Measurements from ENCODE around the gene IP6K3.

The IP6K3 gene

DNA sequence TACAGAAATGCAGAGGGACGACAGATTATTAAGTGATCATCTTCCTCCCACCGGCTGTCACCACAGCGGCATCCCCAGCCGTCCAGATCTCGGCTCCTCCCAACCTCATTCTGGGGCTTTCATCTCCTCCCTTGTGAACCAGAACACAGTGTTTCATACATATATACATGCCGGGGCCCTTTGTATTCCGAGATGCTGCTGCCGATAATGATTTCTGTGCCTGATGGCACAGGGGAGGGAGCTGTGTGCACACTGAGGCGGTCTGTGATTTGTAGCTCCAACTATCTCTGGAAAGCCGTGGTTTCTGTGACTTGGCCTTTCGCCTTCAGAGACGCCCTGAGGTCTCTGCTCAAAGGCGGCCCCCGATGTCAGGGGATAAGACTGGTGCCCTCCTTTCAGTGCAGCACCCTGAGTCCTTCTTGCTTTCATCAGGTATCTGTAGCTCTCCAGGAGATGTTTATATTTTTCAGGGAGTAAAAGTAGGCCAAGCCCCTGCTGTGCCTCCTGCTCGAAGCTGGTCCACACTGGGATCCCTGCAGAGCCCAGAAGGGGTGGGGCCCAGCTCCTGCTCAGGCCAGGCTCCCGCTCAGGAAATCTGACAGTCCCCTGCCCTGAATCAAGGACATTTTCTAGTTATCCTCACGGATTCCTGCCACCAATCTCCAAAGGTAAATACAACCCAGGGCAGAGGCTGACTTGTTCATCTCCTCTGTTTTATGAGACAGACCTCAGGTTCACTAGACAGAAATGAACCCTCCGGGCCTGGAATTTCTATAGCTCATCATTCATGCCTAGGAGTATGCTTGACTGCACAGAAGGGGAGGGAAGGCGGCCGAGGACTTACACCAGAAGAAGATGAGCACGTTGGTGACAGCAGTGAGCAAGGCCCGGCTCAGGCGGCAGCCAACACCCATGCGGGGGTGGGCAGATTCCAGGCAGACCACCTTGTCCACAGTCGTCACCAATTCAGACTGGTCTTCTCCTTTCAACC is 31.0 kb upstream of the IP6K3 start:
- DNase-seq: no peak

GRCh38 chr6:33776764-33777163 is 30.1 kb upstream of the IP6K3 start:
- no peak for DNase-seq

- DNase-seq: no peak
Measured at GRCh38 chr6:33776186-33776585, 29.5 kb upstream of the IP6K3 start.

DNA sequence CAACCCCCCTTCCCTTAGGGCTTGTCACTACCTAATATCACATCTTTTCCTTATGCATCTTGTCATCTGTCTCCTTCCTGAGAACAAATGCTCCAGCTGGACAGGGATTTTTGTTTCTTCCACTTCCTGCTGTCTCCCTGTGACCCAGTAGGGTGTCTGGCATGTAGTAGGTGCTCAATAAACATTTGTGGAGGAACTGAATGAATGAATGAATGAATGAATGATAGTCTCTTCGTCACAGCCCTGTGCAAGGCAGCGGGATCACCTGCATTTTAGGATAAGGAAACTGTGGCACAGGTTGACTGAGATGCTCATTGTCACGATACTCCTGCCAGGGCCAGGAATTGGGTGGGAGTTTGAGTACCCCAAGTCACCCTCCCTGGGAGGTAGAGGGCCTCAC is 28.1 kb upstream of the IP6K3 start:
- DNase-seq: no peak

DNA sequence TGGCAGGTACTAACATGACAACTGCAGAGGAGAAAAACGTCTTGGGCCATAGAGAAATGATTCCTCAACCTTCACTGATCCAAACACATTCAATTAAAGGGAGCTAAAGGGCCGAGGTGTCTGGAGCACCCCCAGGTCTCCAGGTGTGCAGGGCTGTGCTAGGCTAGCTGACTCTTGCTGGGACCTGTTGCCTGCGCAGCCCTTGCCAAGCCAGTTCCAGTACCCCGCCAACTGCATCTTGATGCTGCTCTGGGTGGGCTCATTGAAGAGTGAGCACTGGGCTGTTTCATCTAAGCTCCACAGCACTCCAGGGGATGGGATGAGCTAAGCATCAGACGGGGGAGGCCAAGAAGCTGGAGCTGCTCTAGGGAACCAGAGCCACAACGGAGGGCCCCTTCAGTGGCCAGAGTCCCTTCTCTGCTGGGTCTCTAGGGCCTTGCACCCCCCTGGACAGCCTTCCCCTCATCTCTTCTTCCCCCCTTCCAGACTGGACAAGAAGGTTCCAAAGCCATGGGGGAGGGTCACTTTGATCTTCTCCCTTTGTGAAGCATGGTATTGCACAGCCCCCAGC is 26.3 kb upstream of the IP6K3 start:
- DNase-seq: no peak

- no peak for DNase-seq
Measured at GRCh38 chr6:33772082-33772830, 25.6 kb upstream of the IP6K3 start.

DNA sequence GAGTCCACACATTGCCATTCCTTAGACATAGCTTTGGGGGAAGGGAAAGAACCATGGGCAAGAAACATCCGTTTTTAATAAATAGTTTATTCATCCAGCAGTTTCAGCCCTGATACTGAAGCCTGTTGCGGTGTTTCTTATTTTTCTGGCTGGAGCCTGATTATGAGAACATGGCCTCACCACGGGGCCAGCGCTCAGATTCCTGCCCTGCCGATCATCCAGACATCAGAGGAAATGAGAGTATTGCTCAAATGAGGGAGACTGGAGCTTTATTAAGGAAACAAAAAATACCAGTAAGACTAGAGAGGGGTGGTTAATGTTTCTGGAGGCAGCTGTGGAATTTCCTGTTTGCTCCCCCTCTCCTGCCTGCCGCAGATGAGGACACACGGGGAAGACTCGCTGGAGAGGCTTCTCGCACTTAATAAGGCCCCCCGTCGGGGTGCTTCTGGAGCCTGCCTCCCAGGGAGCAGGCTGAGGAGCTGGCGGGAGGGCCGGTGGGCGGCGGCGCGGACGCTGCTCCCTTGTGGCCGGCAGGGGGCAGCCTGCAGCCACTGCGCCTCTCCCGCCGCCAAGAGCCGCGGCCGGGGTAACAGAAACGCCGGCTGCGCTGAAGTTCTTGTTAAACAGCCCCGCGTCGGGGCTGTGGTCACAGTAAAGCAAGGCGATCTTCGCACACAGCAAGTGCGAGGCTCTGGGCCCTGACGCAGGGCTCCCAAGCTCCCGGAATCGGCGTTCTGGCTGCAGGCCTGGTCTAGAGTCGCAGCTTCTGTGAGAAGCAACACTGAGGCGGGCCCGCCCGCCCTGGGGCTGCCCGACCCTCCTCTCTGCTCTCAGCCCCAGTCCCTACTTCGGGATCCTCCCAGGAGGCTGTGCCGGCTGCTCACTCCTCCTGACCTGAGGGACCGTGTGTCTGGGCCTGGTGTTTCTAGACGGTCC is 24.7 kb upstream of the IP6K3 start:
- peak; percentile 47 to 64 for DNase-seq

- DNase-seq: no peak
Measured at GRCh38 chr6:33770833-33771145, 24.1 kb upstream of the IP6K3 start.

- no peak for DNase-seq
Measured at GRCh38 chr6:33770124-33770832, 23.6 kb upstream of the IP6K3 start.

DNA sequence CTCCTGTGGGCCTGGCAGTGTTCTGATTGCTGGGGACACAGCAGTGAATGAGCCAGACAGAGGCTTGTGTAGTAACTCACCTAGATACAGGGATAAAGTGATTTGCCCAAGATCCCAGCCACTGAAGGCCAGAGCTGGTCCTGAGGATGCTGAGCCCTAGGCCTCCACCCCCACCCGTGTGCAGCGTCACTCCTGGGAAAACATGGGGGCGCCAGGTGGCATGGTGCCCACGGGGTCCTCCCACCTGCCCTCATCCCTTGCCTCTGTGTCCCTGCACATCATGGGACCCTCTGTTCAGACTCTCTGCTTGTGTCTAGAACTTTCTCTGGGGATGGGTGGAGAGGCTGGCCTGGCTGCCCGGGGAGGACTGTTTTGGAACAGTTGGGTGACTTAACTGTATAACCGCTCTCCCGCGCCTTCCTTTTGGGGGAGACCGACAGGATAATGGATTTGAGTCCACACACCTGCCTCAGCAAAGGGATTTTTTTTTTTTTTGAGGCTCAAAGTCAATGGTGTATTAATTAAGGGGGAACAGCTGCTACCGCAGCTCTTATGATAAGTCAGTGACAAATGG is 22.6 kb upstream of the IP6K3 start:
- DNase-seq: no peak

GRCh38 chr6:33768644-33769120 is 22.0 kb upstream of the IP6K3 start:
- peak; percentile 61 to 71 for DNase-seq

GRCh38 chr6:33766921-33767907 is 20.5 kb upstream of the IP6K3 start:
- no peak for DNase-seq

DNA sequence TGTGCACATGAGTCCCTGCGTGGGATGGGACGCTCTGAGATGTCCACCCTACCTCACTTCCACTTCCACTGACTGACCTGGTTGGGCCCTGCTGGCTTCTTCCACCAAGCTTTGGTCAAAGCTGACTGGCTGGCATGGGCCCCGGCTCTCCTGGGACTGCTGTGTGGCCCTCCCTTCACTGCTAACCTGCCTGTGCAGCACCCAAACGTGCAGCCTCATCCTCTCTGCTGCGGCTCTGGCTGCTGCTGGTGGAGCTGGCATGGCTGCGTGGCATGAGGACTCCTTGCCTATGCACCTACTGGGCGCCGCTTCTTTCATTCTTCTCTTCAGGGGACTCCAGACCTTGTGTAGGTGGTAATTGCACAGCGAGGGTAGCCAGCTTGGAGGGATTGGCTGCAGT is 18.7 kb upstream of the IP6K3 start:
- no peak for DNase-seq

DNA sequence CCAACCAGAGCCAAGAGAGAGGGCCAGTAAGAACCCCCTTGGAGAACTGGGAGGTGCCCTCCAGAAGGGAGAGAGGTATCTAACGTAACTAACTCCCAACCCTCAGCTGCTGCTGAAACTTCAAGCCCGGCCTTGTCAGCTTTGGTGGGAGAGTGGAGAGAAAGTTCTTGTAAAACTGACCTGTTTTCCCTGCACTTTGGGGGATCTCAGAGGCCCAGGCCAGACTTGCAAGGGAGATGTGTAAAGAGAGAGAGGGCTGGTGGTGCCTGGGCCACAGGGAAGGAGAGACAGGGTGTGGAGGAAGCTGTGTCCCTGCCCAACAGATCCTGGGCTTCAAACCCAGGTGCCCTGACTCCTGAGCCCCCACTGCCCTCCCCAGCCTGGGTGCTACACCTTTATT is 17.3 kb upstream of the IP6K3 start:
- DNase-seq: no peak

- no peak for DNase-seq
Measured at GRCh38 chr6:33763483-33763882, 16.8 kb upstream of the IP6K3 start.

GRCh38 chr6:33762713-33763112 is 16.0 kb upstream of the IP6K3 start:
- no peak for DNase-seq

GRCh38 chr6:33761922-33762629 is 15.4 kb upstream of the IP6K3 start:
- peak; percentile 22 to 31 for DNase-seq

- no peak for DNase-seq
Measured at GRCh38 chr6:33761581-33761921, 14.8 kb upstream of the IP6K3 start.

DNA sequence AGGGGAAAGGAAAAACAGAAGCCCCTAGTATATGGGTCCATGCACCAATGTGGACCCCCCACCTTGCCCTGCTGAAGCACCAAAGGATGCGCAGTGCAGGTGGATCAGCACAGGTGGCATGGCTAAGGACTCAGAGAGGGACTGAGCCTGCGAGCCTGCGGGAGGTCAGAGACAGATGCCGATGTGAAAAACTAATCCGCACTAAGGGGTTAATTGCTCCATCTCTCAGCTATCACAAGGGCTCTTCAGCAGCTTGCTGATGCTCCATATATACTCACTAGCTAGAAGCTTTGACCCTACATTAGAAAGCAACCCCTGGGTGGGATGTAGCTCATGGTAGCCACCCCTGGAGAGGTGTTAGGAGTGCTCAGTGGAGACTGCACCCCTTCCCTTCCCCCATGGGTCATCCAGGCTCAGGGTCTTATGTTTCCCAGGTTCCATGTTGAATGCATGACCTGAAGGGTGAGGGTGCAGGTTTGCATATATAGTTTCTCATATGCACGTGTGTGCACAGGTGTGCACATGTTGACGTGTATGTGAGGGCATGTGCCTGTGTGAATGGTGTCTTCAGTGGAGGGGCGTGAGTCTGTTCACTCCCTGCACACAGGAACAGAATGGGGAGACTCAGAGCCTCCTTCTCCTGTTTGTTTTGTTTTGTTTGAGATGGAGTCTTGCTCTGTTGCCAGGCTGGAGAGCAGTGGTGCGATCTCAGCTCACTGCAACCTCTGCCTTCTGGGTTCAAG is 13.4 kb upstream of the IP6K3 start:
- DNase-seq: no peak

Measured in stimulated activated CD4-positive, alpha-beta T cell treated with anti-CD3 and anti-CD28 coated beads, Interleukin-4, amount 100 ng/mL, for 4 hours (primary cell).